Left hindlimb (tissue), 1 donor: ENCODE measurements around the gene TGM5.
"Not testable (repeated sequence)": the region's sequence is repeated elsewhere in the genome, so short reads cannot be mapped to it uniquely, and the experiment has no call there.

ENCODE experiments used
- DNase-seq: peaks from one replicate; pipeline ENCODE4 v3.0.0-alpha.2; 2018

The TGM5 gene, protein sequence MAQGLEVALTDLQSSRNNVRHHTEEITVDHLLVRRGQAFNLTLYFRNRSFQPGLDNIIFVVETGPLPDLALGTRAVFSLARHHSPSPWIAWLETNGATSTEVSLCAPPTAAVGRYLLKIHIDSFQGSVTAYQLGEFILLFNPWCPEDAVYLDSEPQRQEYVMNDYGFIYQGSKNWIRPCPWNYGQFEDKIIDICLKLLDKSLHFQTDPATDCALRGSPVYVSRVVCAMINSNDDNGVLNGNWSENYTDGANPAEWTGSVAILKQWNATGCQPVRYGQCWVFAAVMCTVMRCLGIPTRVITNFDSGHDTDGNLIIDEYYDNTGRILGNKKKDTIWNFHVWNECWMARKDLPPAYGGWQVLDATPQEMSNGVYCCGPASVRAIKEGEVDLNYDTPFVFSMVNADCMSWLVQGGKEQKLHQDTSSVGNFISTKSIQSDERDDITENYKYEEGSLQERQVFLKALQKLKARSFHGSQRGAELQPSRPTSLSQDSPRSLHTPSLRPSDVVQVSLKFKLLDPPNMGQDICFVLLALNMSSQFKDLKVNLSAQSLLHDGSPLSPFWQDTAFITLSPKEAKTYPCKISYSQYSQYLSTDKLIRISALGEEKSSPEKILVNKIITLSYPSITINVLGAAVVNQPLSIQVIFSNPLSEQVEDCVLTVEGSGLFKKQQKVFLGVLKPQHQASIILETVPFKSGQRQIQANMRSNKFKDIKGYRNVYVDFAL

DNA sequence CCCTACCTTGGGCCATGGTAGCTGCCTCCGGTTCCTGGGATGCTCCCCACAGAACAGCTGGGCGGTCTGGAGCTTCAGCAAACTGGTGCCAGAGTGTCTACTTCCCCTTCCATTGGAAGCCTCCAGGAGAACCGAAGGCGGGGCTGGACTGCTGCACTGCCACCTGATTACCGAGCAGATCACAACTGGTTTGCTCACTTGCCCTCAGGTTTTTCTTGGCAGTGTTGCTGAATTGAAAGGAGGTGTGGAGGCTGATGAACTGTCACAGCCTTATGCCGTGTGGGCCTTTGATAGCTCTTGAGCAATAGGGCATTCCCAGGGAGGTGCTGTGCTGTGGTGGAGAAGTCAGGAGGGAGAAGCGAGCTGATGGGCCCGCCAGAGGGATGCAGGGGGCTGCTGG, at the start of gene TGM5:
Gene TGM5, minus strand, starts transcription at position 95 of the 400 bp plus-strand sequence. Its CDS starts 79 bp downstream, at position 16.
- no peak for DNase-seq

DNA sequence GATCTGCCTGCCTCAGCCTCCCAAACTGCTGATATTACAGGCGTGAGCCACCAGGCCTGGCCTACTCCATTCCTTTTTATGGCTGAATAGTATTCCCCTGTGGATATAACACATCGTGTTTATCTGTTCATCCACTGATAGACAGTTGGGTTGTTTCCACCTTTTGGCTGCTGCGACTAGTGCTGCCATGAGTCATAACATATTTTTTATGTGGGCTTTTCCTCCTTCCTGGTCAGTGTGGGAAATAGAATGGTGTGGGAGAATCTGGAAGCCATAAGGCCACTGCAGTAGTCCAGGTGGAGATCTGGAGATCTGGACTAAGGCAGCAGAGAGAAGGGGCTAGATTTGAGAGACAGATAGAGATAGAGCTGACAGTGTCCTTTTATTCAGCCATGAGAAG, 47.4 kb upstream of the TGM5 start:
- DNase-seq = no peak

DNA sequence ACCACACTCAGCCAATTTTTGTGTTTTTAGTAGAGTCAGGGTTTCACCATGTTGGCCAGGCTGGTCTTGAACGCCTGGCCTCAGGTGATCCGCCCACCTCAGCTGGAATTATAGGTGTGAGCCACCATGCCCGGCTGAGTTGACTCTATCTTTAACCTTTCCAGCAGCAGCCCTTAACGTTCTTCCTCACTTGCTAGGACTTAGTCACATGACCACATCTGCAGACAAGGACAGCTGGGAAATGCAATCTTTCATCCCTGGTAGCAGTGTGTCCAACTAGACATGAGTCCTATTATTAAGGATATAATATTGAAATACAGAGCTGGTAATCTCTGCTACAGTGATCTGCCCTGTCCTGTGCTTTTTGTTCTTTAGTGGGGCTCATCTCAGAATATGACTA, 45.6 kb upstream of the TGM5 start:
- DNase-seq = no peak

DNA sequence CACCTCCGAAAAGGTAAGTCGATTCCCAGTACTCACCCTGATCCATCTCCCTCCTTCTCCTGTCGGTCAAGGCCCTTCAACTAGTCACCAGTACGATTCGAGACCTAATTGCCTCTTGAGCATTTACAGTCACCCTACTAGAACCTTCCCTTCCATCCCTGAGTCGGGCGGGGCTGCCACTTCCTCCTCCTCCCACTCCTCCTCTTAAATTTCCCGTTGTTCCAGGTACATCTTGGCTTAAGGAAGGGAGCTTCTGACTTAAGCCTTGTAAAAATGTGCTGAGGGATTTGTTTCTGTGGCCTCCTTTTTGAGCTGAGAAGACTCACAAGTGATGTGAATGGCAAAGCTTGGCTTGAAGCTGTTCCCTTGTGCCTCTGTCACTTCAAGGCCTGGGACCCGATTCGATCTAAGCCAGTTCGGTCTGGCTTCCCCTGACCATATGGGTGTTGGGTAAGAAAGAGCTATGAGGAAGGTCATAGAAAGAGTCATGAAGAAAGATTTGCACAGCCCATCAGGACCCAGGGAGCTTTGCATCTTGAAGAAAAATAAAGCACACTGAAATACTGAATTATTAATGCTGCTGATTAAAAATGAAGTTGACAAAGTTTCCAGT, 35.6 kb upstream of the TGM5 start, which contains the start of gene TGM7:
Gene TGM7, minus strand, starts transcription at position 51 of the 613 bp plus-strand sequence.
- DNase-seq = no peak

DNA sequence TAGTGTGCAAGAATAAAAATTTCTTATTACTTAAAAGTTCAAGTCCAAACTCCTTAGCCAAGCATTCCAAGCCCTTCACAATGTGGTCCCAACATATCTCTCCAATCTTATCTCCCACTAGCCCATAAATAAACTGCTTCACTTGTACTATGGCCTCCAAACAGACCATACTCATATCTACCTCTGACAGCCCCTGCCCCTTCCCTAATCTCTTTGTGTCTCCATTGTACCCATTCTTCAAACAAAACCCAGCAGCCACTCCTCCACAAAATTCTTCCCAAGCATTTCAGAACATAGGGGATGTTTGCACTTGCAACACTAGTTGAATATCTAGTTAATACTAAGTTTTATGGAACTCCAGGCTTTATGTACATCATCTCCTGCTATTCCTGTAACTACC, 33.2 kb upstream of the TGM5 start:
- DNase-seq = no peak

DNA sequence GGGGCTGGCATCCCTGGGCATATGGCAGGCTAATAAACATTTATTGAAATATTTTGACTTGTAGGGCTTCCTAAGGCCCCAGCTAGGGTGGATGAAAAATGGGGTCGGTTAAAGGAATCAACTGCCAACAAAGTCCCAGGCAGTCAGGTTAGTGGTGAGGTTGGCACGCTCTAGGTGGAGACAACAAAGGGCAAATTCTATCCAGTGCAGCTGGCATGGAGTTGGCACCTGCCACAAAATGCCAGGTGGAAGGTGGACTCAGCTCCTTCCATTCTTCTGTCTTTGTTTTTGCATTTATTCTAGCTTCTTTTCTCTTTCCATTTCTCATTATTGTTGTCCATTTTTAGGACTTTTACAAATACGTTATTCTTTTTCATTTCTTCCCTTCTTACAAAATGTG, 32.7 kb upstream of the TGM5 start:
- DNase-seq = no peak

DNA sequence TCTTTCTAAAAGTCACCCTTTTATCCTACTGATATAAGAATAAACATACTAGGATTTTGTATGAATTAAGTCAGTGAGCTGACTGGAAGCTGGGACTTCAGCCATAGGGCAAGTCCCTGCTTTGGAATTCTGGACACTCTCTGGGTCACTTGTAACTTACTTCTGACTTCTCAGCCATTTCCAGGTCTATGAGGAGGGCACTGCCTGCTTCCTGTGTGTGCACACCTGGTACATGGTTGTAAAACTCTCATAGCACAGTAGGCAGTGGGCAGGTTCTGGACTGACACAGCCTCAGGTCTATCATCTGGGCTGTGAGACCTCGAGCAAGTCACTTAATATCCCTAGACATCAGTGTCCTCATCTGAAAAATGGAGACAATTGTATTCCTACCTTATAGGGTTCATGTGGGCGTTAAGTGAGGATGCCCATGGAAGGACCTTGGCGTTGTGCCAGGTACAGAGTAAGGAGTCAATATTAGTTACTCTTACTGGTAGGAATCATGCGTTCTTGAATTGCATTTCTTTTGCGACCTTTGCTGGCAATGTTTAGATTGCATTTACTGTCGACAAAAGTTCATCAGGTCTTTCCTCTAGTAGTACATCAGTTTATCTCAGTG, 27.5 kb upstream of the TGM5 start:
- DNase-seq = no peak

DNA sequence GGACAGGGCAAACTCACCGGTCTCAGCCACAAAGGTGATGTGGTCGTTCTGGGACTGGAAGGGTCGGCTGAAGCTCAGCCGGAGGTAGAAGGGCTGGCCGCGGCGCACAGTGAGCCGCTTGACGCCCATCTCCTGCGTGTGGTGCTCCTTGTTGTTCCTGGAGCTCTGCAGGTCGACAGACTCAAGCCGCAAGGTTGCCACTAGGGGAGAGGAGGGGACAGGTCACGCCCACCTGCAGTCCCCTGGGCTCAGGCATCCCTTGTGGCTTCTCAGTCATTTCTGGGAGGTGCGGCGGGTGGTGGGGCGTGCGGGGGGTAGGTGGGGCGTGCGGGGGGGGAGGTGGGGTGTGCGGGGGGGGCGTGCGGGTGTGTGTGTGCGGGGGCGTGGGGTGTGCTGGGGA, 26.7 kb upstream of the TGM5 start:
- DNase-seq = no peak

DNA sequence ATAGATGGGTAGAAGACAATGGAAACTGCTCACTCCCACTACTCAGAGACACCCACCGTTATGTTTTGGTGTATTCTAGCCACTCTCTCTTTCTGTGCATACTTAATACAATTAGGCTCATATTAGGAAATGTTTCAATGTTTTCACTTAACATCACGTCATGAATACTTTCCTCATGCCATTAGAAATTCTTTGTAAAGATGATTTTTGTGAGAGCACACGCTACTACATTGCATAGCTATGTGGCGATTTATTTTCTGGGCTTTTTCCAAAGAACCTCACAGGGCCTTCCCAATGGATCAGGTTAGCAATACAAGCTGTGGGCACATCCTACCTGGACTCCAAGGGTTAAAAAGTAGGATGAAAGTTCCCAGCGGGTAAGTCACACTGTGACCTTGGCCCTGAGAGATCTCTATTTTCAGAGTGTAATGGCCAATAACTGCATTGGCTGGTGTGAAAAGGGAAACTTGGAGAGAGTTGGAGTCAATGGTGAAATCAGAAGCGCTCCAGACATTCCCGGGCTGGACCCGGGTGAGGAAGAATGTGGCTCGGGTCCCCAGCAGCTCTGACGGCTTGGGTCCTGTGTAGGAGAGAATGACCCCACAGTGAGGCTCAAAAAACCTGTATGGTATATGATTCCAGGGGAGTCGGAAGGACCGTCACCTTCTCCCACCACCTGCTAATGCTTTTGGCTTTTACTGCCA, 25.8 kb upstream of the TGM5 start:
- DNase-seq = no peak

DNA sequence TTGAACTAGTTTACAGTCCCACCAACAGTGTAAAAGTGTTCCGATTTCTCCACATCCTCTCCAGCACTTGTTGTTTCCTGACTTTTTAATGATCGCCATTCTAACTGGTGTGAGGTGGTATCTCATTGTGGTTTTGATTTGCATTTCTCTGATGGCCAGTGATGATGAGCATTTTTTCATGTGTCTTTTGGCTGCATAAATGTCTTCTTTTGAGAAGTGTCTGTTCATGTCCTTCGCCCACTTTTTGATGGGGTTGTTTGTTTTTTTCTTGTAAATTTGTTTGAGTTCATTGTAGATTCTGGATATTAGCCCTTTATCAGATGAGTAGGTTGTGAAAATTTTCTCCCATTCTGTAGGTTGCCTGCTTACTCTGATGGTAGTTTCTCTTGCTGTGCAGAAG, 22.9 kb upstream of the TGM5 start:
- not testable (repeated sequence) for DNase-seq

DNA sequence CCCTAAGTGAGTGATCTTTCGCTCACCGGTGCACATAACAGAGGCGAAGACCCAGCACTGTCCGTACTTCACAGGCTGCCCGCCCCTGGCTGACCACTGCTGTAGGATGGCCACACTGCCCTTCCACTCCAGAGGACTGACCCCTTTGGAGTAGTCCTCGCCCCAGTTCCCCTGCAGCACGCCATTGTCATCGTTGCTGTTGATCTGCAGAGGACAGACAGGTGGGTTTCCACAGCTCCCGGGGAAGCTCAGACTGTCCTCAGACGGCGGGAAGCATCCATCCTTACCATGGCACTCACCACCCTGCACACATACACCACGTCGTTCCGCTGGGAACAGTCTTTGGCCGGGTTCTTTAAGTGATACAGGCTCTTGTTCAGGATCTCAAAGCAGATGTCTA, 20.5 kb upstream of the TGM5 start:
- DNase-seq = no peak

DNA sequence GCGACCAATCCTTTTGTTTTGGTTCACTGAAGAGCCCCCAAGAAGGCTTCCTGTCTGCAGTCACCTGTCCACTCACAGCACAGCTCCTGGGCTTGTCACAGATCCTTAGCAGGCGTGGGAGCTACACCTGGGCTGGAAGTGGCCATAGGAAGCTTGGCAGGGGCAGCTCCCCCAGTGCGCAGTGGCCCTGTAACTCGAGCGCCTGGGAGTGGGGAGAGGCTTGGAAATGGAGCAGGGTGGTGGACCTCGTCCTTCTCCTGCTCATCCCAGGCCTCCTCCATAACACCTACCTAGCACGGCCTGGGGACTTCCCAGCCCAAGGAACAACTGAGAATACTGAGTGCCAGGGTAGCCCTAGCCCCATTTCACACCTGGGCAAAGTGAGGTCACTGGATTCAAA, 19.3 kb upstream of the TGM5 start:
- DNase-seq = no peak

DNA sequence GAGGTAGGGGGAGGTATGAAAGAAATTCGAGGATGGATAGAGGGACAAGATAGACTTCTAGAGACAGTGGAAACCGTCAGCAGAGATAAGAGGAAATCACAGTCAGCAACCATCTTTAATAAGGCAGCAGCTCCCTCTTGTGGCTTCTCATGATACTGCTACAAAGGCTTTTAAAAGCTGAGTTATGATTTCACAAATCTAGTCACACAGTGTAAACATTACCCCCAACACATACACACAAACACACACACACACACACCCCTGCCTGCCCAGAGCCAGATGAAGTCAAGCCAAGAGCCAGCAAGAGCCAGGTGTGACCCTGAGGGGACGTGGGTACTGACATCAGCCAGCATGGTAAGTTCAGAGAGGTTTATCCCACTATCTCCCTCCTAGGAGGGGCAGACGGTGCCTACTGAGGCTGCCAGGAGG, 18.9 kb upstream of the TGM5 start:
- DNase-seq = no peak

DNA sequence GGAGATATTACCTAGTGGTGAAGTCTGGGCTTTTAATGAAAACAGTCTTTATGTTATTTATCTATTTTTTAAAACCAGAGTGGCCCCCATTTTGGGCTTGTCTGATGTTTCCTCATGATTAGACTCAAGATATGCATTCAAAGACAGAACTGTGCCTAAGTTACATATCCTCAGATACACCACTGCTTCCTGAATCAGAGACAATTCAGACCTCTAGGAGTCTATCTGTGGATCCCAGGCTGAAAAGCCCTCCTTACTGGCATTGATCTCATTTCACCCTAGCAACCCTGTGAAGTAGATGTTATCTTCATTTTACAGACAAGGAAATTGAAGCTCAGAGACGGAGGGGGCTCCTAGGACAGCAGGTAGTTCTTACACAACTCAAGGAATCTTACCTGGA, 16.8 kb upstream of the TGM5 start:
- no peak for DNase-seq

DNA sequence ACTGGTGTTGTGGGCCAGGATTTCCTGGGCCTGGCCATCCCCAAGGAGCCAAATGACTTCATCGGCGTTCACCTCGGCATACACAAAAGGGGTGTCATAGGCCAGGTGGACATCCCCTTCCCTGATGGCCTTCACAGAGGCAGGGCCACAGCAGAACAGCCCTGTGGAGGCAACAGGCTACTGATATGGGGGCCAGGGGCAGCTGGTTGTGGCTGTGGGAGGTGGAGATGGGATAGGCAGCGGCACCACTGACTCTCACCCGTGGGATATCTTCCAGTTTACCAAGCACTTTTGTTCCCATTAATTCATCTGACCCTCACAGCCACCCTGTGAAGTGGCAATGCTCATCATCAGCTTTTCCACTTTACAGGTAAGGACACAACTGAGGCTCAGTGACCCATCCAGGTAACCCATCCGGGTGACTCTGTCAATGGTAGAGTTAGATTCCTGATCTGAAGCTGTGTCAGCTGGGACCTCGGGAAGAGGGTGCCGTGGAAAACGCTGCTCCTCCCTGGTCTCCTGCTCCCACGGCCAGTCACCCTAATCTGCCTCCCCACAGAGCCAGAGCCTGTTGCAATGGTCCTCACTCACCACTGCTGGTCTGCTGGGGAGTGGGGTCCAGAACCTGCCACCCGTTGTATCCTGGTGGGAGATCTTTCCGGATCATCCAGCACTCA, 15.3 kb upstream of the TGM5 start:
- no peak for DNase-seq

DNA sequence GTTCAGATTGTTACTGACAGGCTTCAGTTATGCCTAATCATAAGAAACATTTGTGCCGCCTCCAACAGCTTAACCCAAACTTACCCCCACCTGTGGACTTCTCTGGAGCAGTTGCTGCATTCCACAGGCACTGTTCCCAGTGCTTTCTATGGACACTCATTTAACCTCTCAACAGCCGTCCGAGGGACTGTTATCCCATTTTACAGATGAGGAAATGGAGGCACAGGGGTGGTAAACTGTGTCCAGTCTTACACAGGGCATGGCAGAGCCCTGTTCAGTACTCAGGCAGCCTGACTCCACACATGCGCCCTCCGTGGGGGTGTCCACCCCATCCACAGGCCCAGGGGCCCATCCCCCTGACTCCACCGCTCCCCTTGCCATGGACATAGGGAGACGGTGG, 14.3 kb upstream of the TGM5 start:
- DNase-seq = no peak

DNA sequence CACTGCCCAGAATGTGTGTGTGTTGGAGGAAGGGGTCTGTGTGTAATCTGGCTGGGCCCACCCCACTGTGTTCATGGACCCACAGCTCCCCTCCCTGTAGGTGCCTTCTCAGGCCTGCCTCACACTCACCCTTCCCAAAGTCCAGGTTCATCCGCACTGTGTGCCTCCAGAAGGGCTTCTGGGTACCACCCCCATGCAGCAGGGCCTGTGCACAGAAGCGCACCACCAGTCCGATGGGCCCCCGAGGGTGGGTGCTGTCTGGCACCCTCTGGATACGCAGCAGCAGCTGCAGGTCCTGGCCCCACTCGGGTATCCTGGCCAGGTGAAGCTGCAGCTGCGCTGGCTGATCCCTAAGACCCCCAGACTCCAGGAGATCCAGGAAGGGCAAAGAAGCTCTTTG, 12.8 kb upstream of the TGM5 start:
- no peak for DNase-seq

DNA sequence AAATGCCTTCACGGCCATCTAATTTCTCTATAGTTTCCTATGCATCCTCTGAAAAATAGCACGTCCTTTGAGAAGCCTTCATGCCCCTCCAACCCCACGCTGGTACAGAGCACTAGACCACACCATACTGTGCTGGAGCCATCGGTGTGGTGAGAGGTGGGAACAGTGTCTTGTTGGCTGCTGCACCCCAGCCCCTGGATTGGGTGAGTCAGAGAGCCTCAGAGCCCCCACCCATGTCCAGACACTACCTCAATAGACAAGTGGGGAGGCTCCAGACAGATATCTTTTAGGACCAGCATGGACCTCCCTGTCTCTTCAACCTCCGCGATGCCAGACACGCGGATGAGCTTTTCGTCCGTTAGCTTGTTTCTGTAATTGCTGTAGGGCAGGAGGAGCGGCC, 12.1 kb upstream of the TGM5 start:
- no peak for DNase-seq

DNA sequence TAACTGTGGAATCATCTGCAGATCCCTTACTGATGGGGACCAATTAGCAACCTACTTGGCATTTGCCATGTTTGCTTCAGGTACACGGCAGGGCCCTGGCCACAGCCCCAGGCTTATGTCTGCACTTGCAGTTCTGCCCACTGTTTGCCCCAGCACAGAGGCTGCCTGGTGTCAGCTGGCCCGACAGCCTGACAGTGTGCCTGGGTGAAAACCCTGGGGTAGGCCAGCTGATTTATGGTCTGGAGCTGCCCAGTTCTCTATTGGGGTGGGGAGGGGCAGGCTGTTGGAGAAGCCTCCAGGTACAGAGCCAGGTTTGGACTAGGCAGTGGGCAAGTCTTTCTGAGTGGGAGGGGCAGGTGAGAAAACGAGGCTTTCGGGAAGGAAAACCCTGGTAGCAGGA, 11.2 kb upstream of the TGM5 start:
- no peak for DNase-seq

DNA sequence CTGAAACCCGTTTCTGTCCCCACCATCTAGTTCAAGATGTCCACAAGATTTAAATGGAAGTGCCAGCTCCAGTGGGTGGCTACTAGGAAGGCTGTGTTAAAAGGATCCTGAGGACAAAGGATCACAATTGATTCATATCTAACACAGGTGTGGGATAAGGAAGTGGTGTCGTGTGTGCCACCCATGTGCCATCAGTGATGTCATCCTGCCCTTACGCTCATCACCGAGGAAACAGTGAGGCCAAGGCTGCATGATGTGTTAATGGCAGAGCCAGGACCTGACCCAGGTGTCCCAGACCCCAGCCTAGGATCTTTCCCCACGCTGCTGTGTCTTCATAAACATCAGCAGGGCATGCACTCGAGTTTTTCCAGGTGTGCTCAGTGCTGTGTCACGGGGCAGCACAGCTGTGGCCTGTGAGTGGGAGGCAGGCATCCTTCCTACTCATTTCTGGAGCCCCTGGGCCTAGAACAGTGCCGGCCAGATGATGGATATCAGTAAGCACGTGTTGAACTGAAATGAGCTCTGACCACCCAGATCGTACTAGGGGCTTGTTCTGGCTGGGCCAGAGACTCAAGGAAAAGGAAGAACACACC, 10.6 kb upstream of the TGM5 start:
- no peak for DNase-seq

DNA sequence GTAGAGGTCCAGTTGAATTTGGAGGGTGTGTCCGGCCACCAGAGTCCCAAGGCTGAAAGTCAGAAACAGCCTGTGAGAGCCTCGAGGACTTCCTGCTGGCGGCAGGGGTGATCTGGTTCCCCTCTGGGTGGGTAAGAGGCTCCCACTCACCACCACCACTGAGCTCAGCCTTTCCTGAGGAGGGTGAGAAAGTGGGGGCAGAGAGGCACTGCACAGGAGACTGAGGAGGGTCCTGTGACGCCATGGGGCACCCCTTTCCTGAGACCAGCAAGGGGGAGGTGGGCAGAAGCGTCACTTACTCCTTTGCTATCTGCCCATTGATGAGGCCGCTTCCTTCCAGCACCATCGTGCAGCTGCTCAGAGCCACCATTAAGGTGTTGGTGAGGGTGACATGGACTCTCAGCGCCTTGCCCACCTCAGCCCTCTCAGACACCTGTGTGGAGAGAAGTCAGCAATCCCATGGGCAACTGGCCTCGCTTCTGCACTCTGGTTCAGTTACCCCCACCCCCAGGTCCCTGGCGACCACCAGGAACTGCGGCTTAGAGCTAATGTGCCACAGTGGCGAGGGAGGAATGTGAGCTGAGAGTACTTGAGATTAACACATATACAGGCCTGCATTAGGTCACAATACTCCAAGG, 10.0 kb upstream of the TGM5 start:
- no peak for DNase-seq
